ENCODE results near the gene GRID2. TPM values are rescaled to one million over a fixed set of nuclear protein-coding genes. Genes with fewer than 3 reads are reported as not detected.

GRID2 gene
- total and polyA plus RNA-seq, 9 of the 15 experiments (the other 6 are each of a cell fraction or from before 2014, with no cell fraction given), result 0.04 TPM; not detected in 7

DNA sequence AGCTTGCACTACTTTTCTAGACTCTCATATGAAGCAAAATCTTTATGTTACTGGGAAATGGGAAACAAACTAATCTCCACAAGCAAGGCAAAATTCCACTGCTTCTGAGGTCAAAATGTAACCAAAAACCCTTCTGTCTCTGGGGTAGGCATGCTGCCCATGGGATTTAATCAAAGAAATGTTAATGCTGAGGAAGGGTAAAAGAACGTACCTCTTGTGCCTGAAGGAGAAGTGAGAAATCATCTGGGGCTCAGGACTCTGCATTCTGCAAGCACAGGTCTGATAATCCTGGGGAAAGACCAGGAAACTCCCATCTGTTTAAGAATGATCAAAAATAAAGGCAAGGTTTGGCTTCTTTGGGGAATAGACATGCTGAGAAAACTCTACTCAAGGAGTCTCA, 184.7 kb downstream of the GRID2 start:
- DNase-seq (ENCODE audit: extremely low read depth in 1 of 4, low spot score in 3 of 4), result no peak
- Histone ChIP-seq H3K36me3 (ENCODE audit: control insufficient read depth, insufficient read depth, low read length) (no peaks in the 10 kb centered on the region), H2AFZ (ENCODE audit: low read depth, low read length) (no peak overlapping the region), H3K27me3 (ENCODE audit: control insufficient read depth in 2 of 2, insufficient read depth in 2 of 2, low read length in 2 of 2) (no peaks in the 10 kb centered on the region), H3K79me2 (ENCODE audit: control insufficient read depth, insufficient read depth, low read length) (no peaks in the 10 kb centered on the region), H3K4me2 (ENCODE audit: insufficient read depth, low read length) (no peak overlapping the region), H4K20me1 (replicated peaks; ENCODE audit: control insufficient read depth, insufficient read depth, low read length) (no peaks in the 10 kb centered on the region), H3K4me3 (no peak overlapping the region), H3K9me1 (ENCODE audit: control insufficient read depth, insufficient read depth, low read length) (no peaks in the 10 kb centered on the region), H3K9me3 (replicated peaks; ENCODE audit: control insufficient read depth, insufficient read depth, low read depth, low read length) (no peaks in the 10 kb centered on the region), H3K27ac (ENCODE audit: extremely low read depth, low read depth, low read length) (no peak overlapping the region), H3K9ac (ENCODE audit: insufficient read depth in 1 of 2, low read depth in 2 of 2, low read length in 2 of 2) (no peak overlapping the region), H3K4me1 (replicated peaks in 1 of 2; ENCODE audit: control insufficient read depth in 2 of 2, insufficient read depth in 2 of 2, low read length in 2 of 2) (no peaks in the 10 kb centered on the region)
- no peak for ATAC-seq
- POLR2A ChIA-PET, result no interaction called here
- in situ Hi-C loops (cut with MboI) (no loop called here), intact Hi-C loops (cut with micrococcal nuclease) (no loop called here)
- WGBS (ENCODE audit: insufficient coverage, low coverage, missing lambda C conversion rate), result 0% methylated on average over 1 of the region's 1 CpG
- CTCF ChIA-PET (ENCODE audit: low intra/inter-chr PET ratio), result no interaction called here
- no peak for FAIRE-seq
- TF ChIP-seq ZNF431 (CRISPR knock-in tag; IDR thresholded peaks at IDR 0.05) (no peak), TBP (optimal IDR thresholded peaks at IDR 0.05; ENCODE audit: low read depth, low read length) (no peak), SETDB1 (IDR thresholded peaks at IDR 0.05; ENCODE audit: low read length) (no peak), CHD1 (IDR thresholded peaks at IDR 0.05; ENCODE audit: low read length) (no peak), MEF2D (tag; conservative IDR thresholded peaks at IDR 0.05; ENCODE audit: low read depth) (no peak), YY1 (IDR thresholded peaks at IDR 0.05; ENCODE audit: borderline replicate concordance in 1 of 3, control insufficient read depth in 1 of 3, extremely low read depth in 1 of 3, insufficient read depth in 3 of 3, insufficient read length in 1 of 3, insufficient replicate concordance in 2 of 3, low read depth in 1 of 3, low read length in 2 of 3) (no peak), OTX1 (CRISPR knock-in tag; IDR thresholded peaks at IDR 0.05) (no peak), ZNF75A (CRISPR knock-in tag; IDR thresholded peaks at IDR 0.05) (no peak)
- TF ChIP-seq, protein P1, sequence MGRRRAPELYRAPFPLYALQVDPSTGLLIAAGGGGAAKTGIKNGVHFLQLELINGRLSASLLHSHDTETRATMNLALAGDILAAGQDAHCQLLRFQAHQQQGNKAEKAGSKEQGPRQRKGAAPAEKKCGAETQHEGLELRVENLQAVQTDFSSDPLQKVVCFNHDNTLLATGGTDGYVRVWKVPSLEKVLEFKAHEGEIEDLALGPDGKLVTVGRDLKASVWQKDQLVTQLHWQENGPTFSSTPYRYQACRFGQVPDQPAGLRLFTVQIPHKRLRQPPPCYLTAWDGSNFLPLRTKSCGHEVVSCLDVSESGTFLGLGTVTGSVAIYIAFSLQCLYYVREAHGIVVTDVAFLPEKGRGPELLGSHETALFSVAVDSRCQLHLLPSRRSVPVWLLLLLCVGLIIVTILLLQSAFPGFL (CRISPR knock-in tag; IDR thresholded peaks at IDR 0.05), result no peak
- TF ChIP-seq, protein P2, sequence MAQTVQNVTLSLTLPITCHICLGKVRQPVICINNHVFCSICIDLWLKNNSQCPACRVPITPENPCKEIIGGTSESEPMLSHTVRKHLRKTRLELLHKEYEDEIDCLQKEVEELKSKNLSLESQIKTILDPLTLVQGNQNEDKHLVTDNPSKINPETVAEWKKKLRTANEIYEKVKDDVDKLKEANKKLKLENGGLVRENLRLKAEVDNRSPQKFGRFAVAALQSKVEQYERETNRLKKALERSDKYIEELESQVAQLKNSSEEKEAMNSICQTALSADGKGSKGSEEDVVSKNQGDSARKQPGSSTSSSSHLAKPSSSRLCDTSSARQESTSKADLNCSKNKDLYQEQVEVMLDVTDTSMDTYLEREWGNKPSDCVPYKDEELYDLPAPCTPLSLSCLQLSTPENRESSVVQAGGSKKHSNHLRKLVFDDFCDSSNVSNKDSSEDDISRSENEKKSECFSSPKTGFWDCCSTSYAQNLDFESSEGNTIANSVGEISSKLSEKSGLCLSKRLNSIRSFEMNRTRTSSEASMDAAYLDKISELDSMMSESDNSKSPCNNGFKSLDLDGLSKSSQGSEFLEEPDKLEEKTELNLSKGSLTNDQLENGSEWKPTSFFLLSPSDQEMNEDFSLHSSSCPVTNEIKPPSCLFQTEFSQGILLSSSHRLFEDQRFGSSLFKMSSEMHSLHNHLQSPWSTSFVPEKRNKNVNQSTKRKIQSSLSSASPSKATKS (CRISPR knock-in tag; IDR thresholded peaks at IDR 0.05), result no peak
- TF ChIP-seq, protein P3, sequence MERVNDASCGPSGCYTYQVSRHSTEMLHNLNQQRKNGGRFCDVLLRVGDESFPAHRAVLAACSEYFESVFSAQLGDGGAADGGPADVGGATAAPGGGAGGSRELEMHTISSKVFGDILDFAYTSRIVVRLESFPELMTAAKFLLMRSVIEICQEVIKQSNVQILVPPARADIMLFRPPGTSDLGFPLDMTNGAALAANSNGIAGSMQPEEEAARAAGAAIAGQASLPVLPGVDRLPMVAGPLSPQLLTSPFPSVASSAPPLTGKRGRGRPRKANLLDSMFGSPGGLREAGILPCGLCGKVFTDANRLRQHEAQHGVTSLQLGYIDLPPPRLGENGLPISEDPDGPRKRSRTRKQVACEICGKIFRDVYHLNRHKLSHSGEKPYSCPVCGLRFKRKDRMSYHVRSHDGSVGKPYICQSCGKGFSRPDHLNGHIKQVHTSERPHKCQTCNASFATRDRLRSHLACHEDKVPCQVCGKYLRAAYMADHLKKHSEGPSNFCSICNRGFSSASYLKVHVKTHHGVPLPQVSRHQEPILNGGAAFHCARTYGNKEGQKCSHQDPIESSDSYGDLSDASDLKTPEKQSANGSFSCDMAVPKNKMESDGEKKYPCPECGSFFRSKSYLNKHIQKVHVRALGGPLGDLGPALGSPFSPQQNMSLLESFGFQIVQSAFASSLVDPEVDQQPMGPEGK (CRISPR knock-in tag; IDR thresholded peaks at IDR 0.05; ENCODE audit: borderline replicate concordance), result no peak
- no TSS peak for BruUV-seq (replicated peaks)
